GM12878 (cell line): ENCODE results near the gene CD7. TPM values are rescaled to one million over a fixed set of nuclear protein-coding genes. Genes with fewer than 3 reads are reported as not detected.

ENCODE experiments used
- ATAC-seq: fragments of 200-7000 bp; cut with Tn5 transposase; 3 replicates; pipeline ENCODE4 v1.9.1; 2020; ENCODE audit warnings: mild to moderate bottlenecking, moderate library complexity
- BruUV-seq: library from RNA; stranded (reverse); fragments of 400-500 nt; replicated peaks from 2 replicates; lab custom pipeline; 2021; lab: Mats Ljungman, UMichigan
- CTCF ChIA-PET: fragments of 300-600 bp; sonication (Branson Sonifier 250); formaldehyde crosslinking; extraction: SDS; loops from one replicate; lab custom pipeline; 2021; ENCODE audit warnings: inconsistent platforms; lab: Yijun Ruan, JAX
- POLR2A ChIA-PET: fragments of 350-600 bp; formaldehyde crosslinking; extraction: SDS; loops from one replicate; lab custom pipeline; 2021; ENCODE audit warnings: inconsistent platforms; lab: Charles Lee
- RAD21 ChIA-PET: fragments of 300-600 bp; sonication (Branson Sonifier 250); formaldehyde crosslinking; loops from one replicate; lab custom pipeline; 2023; ENCODE audit warnings: antibody characterized with exemption; ENCODE audit not compliant: unreplicated experiment; lab: Charles Lee
- SMC1A ChIA-PET: fragments of 300-600 bp; sonication (Branson Sonifier 250); formaldehyde crosslinking; loops from one replicate; lab custom pipeline; 2023; ENCODE audit not compliant: unreplicated experiment, uncharacterized antibody; lab: Charles Lee
- DNase-seq: peaks from one replicate; pipeline ENCODE4 v3.0.0-alpha.2; 2011; ENCODE audit warnings: low read depth, low spot score
- FAIRE-seq: peaks from 3 replicates; lab custom pipeline; 2011; peaks lifted over from hg19 to GRCh38; lab: Jason Lieb, UNC
- H2AFZ ChIP-seq: 2 replicates; pipeline ENCODE4 v1.6.0; 2011; ENCODE audit warnings: low read depth, low read length, control low read depth; ENCODE audit not compliant: control insufficient read depth
- H3K27ac ChIP-seq: 2 replicates; pipeline ENCODE4 v1.5.1; 2011; ENCODE audit warnings: control low read depth; ENCODE audit not compliant: control insufficient read depth, insufficient read depth
- H3K27me3 ChIP-seq, 2 experiments: replicated peaks in 1 of 2; 2 replicates each; pipeline versions ENCODE4 v1.6.0 to v1.6.1; 2011; ENCODE audit warnings: low read length in 1 of 2; ENCODE audit not compliant: control insufficient read depth in 2 of 2, insufficient read depth in 2 of 2
- H3K36me3 ChIP-seq, 2 experiments: 2 replicates each; pipeline ENCODE4 v1.5.1; 2011; ENCODE audit warnings: low read length in 1 of 2; ENCODE audit not compliant: control insufficient read depth in 2 of 2, insufficient read depth in 2 of 2
- H3K4me1 ChIP-seq: 2 replicates; pipeline ENCODE4 v1.6.1; 2011; ENCODE audit warnings: mild to moderate bottlenecking, low read length, moderate library complexity, mixed read lengths; ENCODE audit not compliant: control insufficient read depth, insufficient read depth
- H3K4me2 ChIP-seq: 2 replicates; pipeline ENCODE4 v1.6.0; 2011; ENCODE audit warnings: control low read depth; ENCODE audit not compliant: control insufficient read depth, insufficient read depth
- H3K4me3 ChIP-seq: fragments of 200-600 bp; sonication (generic); 2 replicates; pipeline ENCODE4 v1.5.1; 2016
- H3K79me2 ChIP-seq: 2 replicates; pipeline ENCODE4 v1.6.0; 2011; ENCODE audit warnings: low read length; ENCODE audit not compliant: control insufficient read depth, insufficient read depth
- H3K9ac ChIP-seq: 2 replicates; pipeline ENCODE4 v1.8.0; 2011; ENCODE audit warnings: low read length, control low read depth, mixed read lengths; ENCODE audit not compliant: control insufficient read depth, insufficient read depth
- H3K9me3 ChIP-seq: replicated peaks from 3 replicates; pipeline ENCODE4 v1.5.1; 2011; ENCODE audit warnings: mild to moderate bottlenecking, low read length; ENCODE audit not compliant: control insufficient read depth, insufficient read depth
- H4K20me1 ChIP-seq: 2 replicates; pipeline ENCODE4 v1.6.0; 2011; ENCODE audit not compliant: control insufficient read depth, insufficient read depth
- BCLAF1 ChIP-seq: fragments of 450-650 bp; IDR thresholded peaks from 2 replicates; pipeline ENCODE4 v1.6.1; 2017; ENCODE audit warnings: antibody characterized with exemption, mild to moderate bottlenecking, moderate library complexity
- CBX5 ChIP-seq: sonication (generic); IDR thresholded peaks from 2 replicates; pipeline ENCODE4 v1.6.1; 2016; ENCODE audit warnings: low read depth, moderate library complexity, mild to moderate bottlenecking, inconsistent platforms
- HSF1 ChIP-seq: fragments of 150-350 bp; IDR thresholded peaks from 2 replicates; pipeline ENCODE4 v1.6.1; 2014; ENCODE audit warnings: mild to moderate bottlenecking, low read depth, low read length
- MAX ChIP-seq: IDR thresholded peaks from 2 replicates; pipeline ENCODE4 v1.6.1; 2012; ENCODE audit warnings: low read depth, low read length, improper control_type of control experiment
- NBN ChIP-seq: fragments of 450-650 bp; IDR thresholded peaks from 2 replicates; pipeline ENCODE4 v1.6.1; 2016
- PRDM15 ChIP-seq: fragments of 450-650 bp; formaldehyde crosslinking; IDR thresholded peaks from 2 replicates; pipeline ENCODE4 v1.4.0; 2020; ENCODE audit warnings: mild to moderate bottlenecking, moderate library complexity
- TBL1XR1 ChIP-seq: IDR thresholded peaks from 2 replicates; pipeline ENCODE4 v1.6.1; 2012; ENCODE audit warnings: low read depth, low read length, improper control_type of control experiment
- WGBS: methylation state at CpG from one replicate; pipeline ENCODE4 v1.1.6; 2016; ENCODE audit warnings: low lambda C conversion rate; ENCODE audit not compliant: insufficient replicate concordance, insufficient coverage; ENCODE audit errors: missing lambda C conversion rate; 5-methylcytosine and 5-hydroxymethylcytosine counted together
- in situ Hi-C: fragments of 300-500 bp; cut with MboI; formaldehyde crosslinking; loops from 9 replicates; pipeline ENCODE4 v1.14.3; 2018; ENCODE audit warnings: mixed read lengths
- intact Hi-C: fragments of 100-400 bp; cut with micrococcal nuclease; formaldehyde crosslinking; loops from one replicate; pipeline ENCODE4 v1.14.2; 2022; ENCODE audit not compliant: unreplicated experiment
- polyA plus RNA-seq, 11 experiments: library from polyadenylated mRNA; depleted of rRNA in 4 of 11; unstranded in 6 of 11; stranded (reverse) in 5 of 11; fragments of >200 nt; fragmentation: Nextera tagmentation in 4 of 11; fragmentation: Illumina TruSeq in 1 of 11; extraction: Ambion mirVana in 4 of 11; extraction: Trizol in 1 of 11; gene quantifications; 1 replicate in 1 of 11; 2 replicates in 10 of 11; pipeline versions ENCODE4 v1.2.1 to v1.2.3, GENCODE V29; 2011 to 2016; ENCODE audit warnings: inconsistent platforms in 2 of 11, missing spikeins in 2 of 11, low read depth in 1 of 11
- total RNA-seq, 4 experiments: library from RNA; depleted of rRNA in 3 of 4; stranded (reverse); fragments of >200 nt in 3 of 4; fragmentation: Illumina TruSeq in 1 of 4; extraction: Trizol in 1 of 4; gene quantifications; 2 replicates each; pipeline versions ENCODE4 v1.2.1 to v1.2.3, GENCODE V29; 2013 to 2021

Gene CD7
- total and polyA plus RNA-seq, 10 of the 15 experiments (the other 5 are each of a cell fraction or from before 2014, with no cell fraction given): 0.33 TPM; not detected in 9

GRCh38 chr17:82319619-82320062, 2.2 kb upstream of the CD7 start:
- no peak overlapping the region for H3K4me3 ChIP-seq
- ChIA-PET RAD21 (interaction anchor here (6.5 kb wide), 1 partner anchor 19 kb away, joined by 77 read pairs; no protein-coding TSS in a partner anchor), CTCF (no interaction called here), POLR2A (no interaction called here), SMC1A (no interaction called here)
- FAIRE-seq: no peak
- no peak overlapping the region for H3K4me2 ChIP-seq
- H4K20me1 ChIP-seq: no peaks in the 10 kb centered on the region
- H2AFZ ChIP-seq: no peak overlapping the region
- H3K9me3 ChIP-seq: no peaks in the 10 kb centered on the region; the same call in 1 of the 3 replicates
- H3K9ac ChIP-seq: no peak overlapping the region
- in situ Hi-C loops (no loop called here), intact Hi-C loops (no loop called here)
- peaks cover 0 to 2% of the 10 kb centered on the region in 2 experiments; a peak in 2 of 4 replicates for H3K27me3 ChIP-seq
- no peaks in the 10 kb centered on the region for H3K79me2 ChIP-seq
- H3K36me3 ChIP-seq: no peaks in the 10 kb centered on the region
- WGBS: 84% methylated on average over 25 of the region's 35 CpGs
- no peak overlapping the region for H3K27ac ChIP-seq
- ATAC-seq: no peak
- no TSS peak for BruUV-seq
- no peak for DNase-seq
- no peak for TF ChIP-seq MAX
- no peak for TF ChIP-seq NBN
- TF ChIP-seq TBL1XR1: no peak
- no peak for TF ChIP-seq HSF1
- TF ChIP-seq CBX5: no peak
- TF ChIP-seq PRDM15 (CRISPR knock-in tag): no peak
- no peak for TF ChIP-seq BCLAF1
- H3K4me1 ChIP-seq: no peaks in the 10 kb centered on the region; the same call in 1 of the 2 replicates
